HG03135 (cell line): ENCODE measurements around the gene SETD3.

Source experiments
- ATAC-seq: cut with Tn5 transposase; IDR thresholded peaks from one replicate; pipeline ENCODE4 v1.9.1; 2021; ENCODE audit warnings: mild to moderate bottlenecking, moderate library complexity; ENCODE audit not compliant: unreplicated experiment

The SETD3 gene

DNA sequence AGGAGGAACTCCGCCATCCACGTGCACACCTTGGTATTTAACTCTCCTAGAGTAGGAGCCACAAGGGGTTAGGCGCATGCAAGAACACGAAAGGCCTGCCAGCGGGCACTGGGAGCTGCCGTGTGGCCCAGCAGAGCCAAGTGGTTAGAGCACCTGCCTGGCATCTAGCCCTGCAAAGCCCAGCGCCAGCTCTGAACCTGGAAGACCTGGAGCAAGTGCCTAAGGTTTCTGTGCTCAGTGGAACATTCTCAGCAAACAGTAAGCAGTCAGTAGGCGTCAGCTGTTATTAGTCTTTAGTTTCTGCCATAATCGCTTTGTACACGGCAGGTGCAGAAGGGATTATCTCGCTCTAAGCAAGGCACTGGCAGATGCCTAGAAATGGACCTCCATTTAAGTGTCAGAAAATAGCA, 55.4 kb downstream of the SETD3 start:
- ATAC-seq = no peak

DNA sequence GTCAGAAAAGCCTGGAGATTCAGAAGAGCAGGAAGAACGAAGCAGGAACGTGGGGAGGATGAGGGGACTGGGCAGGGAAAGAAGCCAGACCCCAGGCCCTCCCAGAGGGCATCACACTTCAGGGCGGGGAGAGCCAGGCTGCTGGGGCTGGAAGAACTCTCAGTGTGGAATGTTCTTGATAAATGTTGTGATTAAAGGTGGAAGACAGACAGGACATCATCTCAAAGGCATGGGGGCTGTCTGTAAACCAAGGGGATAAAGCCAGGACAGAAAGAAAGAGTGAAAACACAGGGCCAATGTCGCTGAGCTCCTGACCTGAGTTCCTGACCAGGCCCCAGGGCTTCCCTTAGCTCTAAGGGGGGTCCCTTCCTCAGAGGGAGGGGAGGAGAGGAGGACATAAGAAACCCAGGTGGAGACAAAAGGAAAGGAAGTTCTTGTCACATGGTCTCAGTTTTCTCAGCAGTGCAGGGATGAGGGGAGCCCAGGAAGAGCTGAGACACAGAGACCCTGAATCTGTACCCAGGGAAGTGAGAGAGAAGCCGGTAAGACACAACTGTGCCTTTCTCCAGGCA, 56.3 kb downstream of the SETD3 start:
- no peak for ATAC-seq

DNA sequence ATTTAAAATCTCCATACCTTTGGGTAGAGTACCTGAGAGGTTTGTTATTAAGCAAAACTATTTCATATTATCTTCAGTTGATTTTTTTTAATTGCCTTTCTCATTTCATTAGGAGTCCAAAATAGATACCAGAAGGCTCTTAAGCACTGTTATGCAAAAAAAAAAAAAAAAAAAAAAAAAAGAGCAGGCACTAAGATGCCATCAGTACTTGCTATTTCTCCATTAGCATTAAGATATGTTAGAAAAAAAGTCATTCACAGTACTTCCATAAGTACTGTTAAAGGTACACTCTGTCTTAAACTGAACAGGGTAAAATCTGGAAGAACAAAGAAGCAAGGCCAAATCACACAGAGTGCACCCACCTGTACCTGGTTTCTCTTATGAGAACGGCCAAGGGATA, 57.2 kb downstream of the SETD3 start:
- ATAC-seq = no peak

DNA sequence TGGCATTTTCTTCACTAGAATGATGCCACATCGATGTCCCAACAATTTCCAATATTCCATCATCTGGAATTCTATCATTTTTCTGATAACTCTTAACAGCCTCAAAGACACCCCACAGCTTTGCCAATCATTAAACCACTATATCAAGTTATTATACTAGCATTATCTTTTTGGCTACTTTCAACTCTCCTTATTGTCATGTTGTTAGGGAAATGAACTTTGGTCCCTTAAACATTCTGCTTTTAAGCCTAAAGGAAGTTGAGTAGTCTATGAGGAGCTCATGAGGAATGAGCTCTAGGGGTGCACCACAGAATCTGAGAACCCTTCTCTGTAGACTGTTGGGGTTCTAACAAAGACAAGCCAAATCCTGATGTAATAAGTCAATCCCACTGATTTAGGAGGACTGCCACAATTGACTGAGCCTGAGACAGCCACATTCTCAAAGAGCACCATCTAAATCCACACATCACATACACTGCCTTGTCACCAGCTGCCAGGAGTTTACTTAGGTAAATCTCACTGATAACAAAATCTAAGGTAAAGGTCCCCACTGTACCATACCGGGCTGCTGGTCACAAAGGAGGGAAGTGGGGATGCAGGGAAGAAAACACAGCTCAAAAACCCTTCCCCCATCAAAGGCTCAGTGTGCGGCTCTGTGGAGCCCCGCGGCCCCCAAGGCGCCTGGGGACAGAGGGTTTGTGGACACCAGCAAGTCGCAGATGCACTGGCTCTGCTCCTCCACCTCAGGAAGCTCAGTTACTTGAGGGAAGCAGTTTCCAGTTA, 58.2 kb downstream of the SETD3 start:
- no peak for ATAC-seq

DNA sequence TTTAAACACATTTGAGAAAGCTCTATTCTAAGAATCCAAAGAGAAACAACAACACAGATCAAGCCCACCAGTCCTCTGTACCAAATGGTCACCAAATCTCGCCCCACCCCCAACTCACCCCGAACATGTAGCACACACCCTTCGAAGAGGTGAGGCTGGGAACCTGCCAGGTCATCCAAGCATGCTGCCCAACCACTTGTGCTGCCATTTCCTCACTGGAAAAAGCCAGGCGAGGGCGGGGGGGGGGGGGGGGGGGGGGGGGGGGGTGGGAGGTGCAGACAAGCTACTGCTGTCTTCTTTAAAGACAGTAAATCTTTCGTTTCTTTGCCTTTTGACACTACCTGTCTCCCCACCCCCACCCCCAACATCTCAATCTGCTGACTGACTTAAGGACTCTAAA, 59.9 kb downstream of the SETD3 start:
- ATAC-seq = no peak

DNA sequence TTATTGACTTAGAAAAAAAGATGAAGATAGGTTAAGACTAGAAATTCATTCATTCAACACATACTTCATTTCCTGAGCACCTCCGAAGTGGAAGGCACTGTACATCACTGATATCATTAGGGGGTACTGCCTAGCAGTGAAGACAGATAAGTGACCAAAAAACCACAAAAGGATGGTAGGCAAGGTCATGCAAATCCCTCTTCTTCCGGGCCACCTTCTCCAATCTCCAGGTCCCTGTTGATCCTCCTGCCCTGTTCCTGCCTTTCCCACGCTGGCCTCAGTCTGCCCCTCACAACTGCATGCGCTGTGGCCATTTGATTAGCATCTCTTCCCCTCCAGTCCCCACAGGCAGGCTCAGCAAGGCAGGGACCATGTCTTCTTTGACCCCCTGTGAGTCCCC, 60.8 kb downstream of the SETD3 start:
- no peak for ATAC-seq

DNA sequence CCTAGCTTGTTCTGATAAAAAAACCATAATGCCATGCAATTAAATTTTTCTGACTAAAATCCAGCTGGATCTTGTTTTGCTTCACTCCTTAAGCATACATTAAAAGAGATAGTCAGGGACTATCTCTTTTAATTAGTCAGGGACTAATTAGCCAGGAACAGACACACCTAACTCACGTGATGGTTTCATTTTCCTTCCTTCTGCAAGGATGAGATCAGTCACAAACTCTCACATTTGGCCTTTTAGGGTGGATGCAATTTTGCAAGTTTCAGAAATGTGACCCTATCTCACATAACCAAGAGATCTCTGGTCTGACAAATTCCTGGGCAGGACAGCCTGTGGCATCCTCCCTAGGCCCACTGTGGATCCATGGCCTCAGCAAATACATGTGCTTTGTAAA, 62.4 kb downstream of the SETD3 start:
- no peak for ATAC-seq

DNA sequence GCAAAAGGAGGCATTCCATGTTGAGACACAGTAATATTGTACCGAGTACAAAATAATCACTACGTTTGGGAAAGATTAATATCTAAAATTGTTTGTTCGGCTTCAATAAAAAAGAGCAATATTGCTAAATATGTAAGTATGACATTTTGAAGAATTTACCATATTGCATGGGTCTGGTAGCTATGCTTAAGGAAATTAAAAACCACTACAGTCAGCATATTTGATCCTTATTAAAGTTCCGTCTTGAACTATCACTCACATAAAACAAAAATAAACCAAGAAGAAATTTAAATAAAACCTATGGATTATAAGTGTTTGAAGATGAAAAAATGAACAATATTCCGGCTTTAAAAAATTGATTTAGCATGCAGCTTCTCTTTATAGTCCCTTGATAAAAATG, 63.8 kb downstream of the SETD3 start:
- no peak for ATAC-seq

DNA sequence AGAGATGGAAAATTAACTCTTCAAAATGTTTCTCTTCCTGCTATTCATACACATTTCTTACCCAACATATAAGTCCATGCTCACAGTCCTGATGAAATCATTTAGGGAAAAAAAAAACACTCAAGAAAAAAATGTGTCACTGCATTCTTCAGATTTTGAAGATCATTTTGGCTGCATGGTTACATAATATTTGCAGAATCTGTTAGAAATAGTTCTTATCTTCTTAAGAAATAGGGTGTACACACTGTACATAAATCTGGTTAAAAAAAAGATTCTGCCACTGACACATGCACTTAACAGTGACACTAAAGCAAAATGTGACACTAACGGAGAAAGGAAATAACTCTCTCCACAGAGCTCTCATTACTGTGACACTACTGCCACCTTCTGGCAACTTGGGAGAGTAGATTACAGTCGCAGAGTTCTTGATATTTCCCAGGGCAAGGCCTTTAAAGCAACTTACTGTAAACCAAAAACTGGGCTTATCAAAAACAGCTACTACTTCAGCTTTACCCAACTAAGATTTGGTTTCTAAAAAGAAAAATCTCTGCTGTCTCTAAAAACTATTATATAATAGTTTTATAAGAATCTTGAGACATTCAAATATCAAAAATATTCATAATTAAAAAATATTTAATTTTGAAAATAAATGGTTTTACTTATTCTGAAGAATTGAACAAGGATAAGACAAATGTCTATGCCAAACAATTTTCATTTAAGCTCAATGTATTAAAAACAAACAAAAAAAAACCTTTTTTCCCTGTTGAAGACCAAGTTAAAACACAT, 65.0 kb downstream of the SETD3 start:
- peak; percentile 97 for ATAC-seq

DNA sequence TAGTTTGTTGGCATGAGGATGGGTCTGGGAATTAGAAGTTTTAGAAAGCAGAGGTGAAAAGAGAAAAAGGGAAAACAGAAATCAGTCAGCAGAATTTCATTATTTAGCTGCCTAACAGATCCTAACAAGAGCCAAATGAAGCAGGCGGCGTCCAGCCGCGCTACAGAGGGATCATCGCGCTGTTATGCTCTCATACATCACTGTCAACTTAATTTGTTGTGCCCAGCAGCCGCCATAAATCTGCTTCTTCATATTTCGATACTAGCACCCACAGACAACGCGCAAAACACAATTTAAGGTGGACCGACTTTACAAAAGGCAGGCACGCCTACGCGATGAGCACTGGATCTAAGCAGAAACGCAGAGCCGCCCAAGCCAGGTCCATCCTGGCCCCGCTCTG, 66.7 kb downstream of the SETD3 start:
- ATAC-seq = no peak

DNA sequence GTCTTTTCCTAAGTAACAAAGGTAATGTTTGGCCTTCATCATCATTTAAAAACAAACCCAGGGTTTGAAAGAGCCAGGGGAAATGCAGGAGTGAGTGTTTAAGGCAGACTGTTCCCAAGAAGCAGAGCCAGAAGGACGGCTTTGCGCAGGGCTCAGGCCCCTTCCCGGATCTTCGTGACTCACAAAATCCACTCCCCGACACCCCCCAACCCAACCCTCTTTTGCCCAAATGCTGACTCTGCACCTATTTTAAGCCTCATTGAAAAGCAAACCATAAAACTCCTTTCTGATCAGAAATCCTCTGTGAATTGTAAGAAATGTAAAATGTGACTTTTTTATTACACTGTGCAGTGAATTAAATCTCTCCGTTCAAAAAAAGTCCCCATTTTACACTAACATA, 67.5 kb downstream of the SETD3 start:
- ATAC-seq = no peak

DNA sequence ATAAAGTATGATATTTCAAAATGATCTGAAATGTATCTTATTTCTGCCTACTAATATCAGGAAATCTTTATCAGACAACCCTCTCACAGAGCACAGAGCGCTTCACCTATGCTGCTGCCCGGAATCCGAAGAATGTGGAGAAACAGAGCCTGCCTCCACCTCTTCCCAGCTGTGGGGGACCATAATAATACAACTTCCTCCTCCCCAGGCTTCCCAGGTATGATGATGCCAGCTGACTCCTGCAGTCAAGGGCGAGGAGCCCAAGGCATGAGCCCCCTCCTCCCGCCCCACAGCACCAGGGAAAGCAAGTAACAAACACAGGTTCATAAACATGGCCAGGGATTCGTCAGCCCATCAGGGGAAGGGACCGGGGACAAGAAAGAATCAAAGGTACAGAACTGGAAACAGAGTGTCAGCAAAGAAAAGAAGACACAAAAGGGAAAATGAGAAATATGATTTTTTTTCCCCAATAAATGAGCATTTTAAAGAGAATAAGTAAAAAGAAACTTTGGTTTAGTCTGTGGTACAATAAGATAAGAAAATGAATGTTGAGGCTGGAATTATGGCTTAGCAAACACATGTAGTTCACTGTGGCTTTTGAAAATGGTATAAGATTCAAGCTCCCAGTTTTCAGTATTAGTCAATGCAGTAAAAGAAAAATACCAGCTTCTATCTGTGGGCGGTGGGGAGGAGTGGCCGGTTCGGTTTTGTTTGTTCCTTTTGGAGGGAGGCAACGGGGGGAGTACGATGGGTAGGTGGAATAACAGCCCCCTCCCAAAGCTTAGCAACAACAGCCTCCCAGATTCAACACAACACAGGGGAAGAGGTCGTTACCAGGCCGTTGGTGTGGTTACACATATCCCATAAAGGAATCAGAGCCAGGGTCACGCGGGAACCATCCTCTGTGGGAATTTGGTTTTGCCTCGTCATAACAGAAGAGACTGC, 68.3 kb downstream of the SETD3 start:
- no peak for ATAC-seq

DNA sequence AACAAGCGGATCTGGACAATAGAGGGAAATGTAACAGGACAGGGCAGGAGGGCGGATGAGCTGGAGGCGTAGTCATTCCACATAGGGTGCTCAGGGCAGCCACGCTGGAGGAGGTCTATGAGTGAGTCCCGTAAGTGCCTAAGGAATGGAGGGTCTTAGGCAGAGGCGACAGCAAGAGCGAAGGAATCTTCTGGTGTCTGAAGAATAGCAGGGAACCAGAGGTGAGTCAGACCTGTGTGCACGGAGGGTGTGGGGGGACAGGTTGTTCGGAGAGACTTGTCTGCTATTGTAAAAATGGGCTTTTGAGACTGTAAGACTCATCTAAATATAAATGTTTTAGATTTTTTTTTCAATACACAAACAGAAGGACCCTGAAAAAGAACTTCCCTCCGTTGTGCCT, 70.6 kb downstream of the SETD3 start:
- ATAC-seq = no peak

DNA sequence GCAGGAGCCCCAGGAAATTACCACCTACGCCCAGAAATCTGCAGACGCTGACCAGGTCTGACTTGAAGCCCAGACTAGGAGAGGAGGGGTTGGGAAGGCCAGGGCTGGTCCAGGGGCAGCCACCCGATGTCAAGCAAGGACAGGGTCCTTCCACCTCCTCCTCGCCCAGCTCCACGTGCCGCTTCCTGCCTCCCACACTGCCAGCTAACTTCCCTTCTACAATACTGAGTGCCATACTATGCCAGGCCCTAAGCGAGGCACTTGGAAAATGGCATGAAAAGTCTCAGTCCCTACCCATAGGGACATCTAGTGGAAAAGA, 71.7 kb downstream of the SETD3 start:
- no peak for ATAC-seq

DNA sequence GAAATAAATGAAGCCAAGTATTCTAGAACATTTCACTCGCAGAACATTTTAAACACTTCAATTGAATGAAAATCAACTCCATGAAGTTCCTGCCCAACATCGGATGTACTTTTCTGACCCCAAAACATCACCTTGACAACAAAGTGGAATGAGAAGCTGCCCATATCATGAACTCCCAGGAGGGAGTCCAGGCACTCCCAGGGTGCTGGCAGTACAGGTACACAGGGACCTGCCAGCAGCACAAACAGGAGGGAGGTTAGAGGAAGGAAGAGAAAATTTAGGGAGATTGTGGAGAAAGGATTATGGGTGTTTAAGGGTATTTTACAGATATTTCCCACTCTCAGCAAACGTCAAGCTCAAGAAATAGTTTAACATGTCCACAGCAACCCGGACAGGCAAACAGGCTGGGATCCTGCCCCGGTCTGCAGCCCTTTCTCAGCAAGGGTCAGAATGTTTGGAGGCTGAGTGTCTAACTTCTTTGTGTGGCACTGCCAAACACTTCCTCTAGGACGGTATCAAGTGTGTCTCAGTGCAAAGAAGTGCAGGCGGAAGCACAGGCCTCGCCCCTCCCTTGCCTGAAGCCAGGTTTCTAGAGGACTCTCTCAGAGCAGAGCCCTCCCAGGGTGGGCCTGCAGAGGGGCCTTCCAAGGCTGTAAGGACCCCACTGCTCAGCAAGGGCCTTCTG, 72.2 kb downstream of the SETD3 start:
- ATAC-seq = no peak

DNA sequence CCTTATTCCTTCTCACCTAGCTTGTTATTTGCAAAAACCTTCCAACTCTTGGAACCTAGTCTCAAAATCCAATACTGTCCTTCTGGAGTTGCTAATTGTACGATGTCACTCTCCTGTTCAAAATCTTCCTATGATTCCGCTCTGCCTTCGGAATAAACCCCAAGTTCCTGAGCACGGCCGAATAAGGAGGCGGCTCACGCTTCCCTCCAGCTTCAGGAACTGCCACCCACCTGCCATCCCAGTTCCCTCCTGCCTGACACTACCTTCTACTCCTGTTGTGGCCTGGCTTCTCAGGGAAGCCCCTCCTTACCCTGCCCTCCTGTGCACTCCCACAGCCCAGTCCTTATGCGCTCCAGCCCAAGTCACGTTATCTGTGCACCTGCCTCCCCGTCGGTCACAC, 73.2 kb downstream of the SETD3 start:
- ATAC-seq = no peak

DNA sequence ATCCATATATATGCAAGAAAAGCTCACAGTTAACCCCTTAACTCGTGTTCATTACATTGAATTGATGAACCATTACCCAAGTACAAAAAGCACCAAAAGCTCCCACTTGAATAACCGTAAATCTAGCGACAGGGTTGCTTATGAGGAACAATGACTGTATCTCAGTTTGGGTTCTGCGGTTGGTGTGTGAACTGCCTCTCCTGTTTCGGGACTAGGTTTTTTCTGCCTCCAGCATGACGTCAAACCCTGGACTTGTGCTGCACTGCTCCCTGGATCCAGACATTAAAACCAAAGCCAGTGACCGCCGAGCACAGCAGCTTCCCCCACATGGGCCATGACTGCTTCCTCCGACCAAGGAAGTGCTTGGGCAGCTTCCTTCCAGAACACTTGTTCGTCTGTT, 77.7 kb downstream of the SETD3 start:
- ATAC-seq = no peak

DNA sequence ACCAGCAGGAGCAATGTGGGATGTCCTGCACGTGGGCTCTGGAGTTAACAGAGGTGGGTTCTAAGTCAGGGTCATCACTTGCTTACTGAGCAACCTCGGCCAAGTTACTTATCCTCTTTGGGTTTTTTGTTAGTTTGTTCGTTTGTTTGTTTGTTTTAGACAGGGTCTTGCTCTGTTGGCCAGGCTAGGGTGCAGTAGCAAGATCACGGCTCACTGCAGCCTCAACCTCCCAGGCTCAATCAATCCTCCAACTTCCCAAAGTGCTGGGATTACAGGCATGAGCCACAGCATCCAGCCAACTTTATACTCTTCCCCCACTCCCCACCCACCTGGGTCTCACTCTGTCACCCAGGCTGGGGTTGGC, 78.4 kb downstream of the SETD3 start:
- no peak for ATAC-seq

DNA sequence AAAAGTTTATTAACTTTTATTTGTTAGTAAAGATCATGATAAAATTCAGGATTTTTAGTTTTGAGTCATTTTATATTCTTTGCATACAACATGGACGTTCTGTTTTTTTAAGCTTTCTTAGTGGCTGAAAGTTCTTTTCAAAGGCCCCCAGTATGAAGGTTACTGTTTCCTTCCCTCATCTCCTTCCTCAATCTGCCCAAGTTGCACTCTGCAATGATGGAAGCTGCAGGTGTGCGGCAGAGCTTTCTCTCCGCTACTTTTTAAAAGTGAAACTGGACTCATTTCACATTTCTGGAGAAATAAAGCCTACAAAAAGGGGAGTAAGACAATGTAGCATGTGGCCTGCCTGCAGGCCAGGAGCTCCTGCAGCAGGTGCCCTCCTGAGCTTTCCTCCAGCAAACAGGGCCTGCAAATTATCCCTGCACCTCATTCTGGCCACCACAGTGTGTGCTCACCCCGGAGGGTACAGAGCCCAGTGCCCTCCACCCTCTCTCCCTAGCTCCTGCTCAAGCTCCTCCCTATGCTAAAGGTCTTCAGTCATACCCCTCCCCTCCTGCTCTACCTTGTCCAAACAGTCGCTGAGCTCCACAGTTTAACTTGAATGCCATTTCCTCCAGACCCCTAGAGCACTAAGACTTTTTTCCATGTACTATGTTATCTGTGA, 78.9 kb downstream of the SETD3 start:
- ATAC-seq = no peak

DNA sequence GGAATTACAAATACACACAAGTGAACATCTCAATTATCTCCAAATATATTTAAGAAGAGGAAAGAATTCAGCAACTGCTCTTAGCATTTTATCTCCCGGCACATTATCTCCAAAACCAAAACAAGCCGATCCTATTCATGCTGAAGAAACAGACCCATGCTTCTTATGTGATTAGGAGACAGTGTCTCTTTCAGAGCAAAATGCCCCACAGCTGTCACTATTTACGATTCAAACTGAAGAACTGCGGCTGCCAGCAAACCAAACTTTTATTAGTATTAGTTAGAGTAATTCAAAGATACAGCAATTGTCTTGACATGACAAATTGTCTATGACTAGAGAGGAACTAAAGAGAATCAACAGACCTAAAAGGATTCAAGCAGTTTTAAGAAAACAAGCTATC, 79.4 kb downstream of the SETD3 start:
- no peak for ATAC-seq
